HG02610 (cell line): ENCODE measurements around the gene BNC2.

Experiments
- ATAC-seq: cut with Tn5 transposase; IDR thresholded peaks from one replicate; pipeline ENCODE4 v1.9.1; 2021; ENCODE audit warnings: mild to moderate bottlenecking, moderate library complexity; ENCODE audit not compliant: unreplicated experiment

BNC2 gene

GRCh38 chr9:16719921-16720320 lies 150.5 kb downstream of the BNC2 start:
- ATAC-seq: no peak

GRCh38 chr9:16718952-16719351 lies 151.5 kb downstream of the BNC2 start:
- no peak for ATAC-seq

- no peak for ATAC-seq
Measured at GRCh38 chr9:16718296-16718695, 152.2 kb downstream of the BNC2 start.

- ATAC-seq: no peak
Measured at GRCh38 chr9:16716601-16717000, 153.9 kb downstream of the BNC2 start.

GRCh38 chr9:16715404-16715803 lies 155.1 kb downstream of the BNC2 start:
- no peak for ATAC-seq

- ATAC-seq: no peak
Measured at GRCh38 chr9:16712787-16713186, 157.7 kb downstream of the BNC2 start.

GRCh38 chr9:16710888-16711287 lies 159.6 kb downstream of the BNC2 start:
- no peak for ATAC-seq

GRCh38 chr9:16709924-16710323 lies 160.5 kb downstream of the BNC2 start:
- no peak for ATAC-seq

GRCh38 chr9:16708656-16709435 lies 161.6 kb downstream of the BNC2 start:
- no peak for ATAC-seq

- ATAC-seq: no peak
Measured at GRCh38 chr9:16705111-16705604, 165.3 kb downstream of the BNC2 start.

GRCh38 chr9:16704116-16705110 lies 166.1 kb downstream of the BNC2 start:
- no peak for ATAC-seq

- no peak for ATAC-seq
Measured at GRCh38 chr9:16701347-16701746, 169.1 kb downstream of the BNC2 start.

- no peak for ATAC-seq
Measured at GRCh38 chr9:16693616-16694015, 176.9 kb downstream of the BNC2 start.

- ATAC-seq: no peak
Measured at GRCh38 chr9:16690628-16691027, 179.8 kb downstream of the BNC2 start.

GRCh38 chr9:16690205-16690604 lies 180.3 kb downstream of the BNC2 start:
- no peak for ATAC-seq

- no peak for ATAC-seq
Measured at GRCh38 chr9:16689351-16689938, 181.0 kb downstream of the BNC2 start.

GRCh38 chr9:16688814-16689213 lies 181.7 kb downstream of the BNC2 start:
- ATAC-seq: no peak

GRCh38 chr9:16687678-16688369 lies 182.6 kb downstream of the BNC2 start:
- ATAC-seq: no peak

- ATAC-seq: no peak
Measured at GRCh38 chr9:16683326-16683725, 187.1 kb downstream of the BNC2 start.

- no peak for ATAC-seq
Measured at GRCh38 chr9:16682273-16682672, 188.2 kb downstream of the BNC2 start.

- ATAC-seq: no peak
Measured at GRCh38 chr9:16681652-16681987, 188.8 kb downstream of the BNC2 start.
